HG02970 (cell line): Measurements from ENCODE around the gene MEIS2.

Source experiments
- ATAC-seq: cut with Tn5 transposase; IDR thresholded peaks from one replicate; pipeline ENCODE4 v1.9.1; 2021; ENCODE audit warnings: mild to moderate bottlenecking, moderate library complexity, moderate number of reproducible peaks; ENCODE audit not compliant: unreplicated experiment, low FRiP score

Gene MEIS2

GRCh38 chr15:36977659-36978058, 122.7 kb downstream of the MEIS2 start:
- ATAC-seq = no peak

GRCh38 chr15:36972704-36973103, 127.6 kb downstream of the MEIS2 start:
- ATAC-seq = no peak

- no peak for ATAC-seq
Observed at GRCh38 chr15:36970522-36970921, 129.8 kb downstream of the MEIS2 start.

GRCh38 chr15:36967929-36968328, 132.4 kb downstream of the MEIS2 start:
- no peak for ATAC-seq

DNA sequence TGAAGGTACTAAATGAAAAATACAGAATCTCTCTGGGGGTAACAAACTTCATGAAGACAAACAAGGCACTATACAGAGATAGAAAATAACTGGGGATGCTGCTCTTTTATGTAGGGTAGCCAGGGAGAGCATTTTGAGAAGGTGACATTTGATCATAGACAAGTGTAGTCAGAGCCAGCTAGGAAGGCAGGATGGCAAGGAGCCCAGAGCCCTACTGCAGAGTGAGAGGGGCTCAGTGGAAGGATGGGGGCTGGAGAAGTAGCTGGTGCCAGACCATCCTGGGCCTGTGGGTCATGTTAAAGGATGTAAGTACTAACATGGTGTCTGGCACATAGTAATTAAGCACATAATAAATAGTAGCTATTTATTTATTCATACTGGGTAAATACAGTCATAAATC, 133.6 kb downstream of the MEIS2 start:
- no peak for ATAC-seq

DNA sequence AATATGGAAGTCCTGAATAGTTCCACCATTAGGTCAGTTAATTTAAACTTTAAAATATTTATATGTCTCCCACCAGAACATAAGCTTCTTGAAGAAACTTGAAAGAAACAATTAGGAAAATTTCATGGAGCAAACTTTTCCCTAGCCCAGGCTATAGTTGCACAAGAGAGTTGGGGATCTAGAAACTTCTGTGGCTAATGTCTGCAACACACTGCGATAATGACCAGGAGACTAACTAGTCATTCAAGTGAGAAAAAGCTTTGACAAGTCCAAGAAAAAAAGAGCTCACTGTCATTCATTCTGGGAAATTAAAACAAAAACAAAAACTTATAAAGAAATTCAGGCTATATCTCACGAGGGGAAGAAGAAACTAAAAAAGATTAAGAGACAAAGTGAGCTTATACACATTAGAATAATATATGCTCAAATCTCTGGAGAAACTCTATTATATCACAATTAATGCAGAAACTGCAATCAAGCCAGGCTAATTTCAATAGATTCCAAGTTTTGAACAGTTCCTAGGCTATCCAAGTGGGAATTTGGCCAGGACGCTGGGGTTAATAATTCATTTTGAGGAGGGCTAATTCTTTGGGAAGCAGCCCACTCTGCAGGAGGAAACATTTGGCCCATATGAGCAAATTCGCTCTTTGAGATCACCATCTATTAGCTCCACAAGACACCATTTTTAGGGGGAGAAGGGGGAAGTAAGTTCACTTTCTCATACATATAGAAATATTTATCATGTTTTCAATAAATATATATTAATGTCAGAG, 134.6 kb downstream of the MEIS2 start:
- ATAC-seq = no peak

- no peak for ATAC-seq
Observed at GRCh38 chr15:36964626-36965025, 135.7 kb downstream of the MEIS2 start.

GRCh38 chr15:36961956-36962355, 138.4 kb downstream of the MEIS2 start:
- no peak for ATAC-seq

GRCh38 chr15:36960947-36961227, 139.5 kb downstream of the MEIS2 start:
- no peak for ATAC-seq

- no peak for ATAC-seq
Observed at GRCh38 chr15:36960179-36960946, 140.0 kb downstream of the MEIS2 start.

DNA sequence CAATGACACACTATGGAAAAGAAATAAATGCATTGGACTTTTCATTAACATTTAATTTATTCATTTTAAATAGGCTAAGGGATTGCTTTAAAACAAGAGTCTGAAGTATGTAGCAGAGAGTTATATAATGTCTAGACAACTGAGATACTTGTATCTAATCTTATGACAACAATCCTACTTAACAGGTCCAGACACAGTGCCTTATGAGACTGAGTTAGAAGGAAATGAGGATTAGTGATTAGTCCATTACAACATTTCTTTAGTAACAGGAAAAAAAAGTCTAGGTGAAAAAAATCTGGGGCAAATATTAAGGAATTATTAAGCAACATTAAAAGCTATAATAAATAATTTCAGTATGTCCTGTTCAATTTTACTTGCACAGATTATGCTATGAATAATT, 140.6 kb downstream of the MEIS2 start:
- no peak for ATAC-seq

- no peak for ATAC-seq
Observed at GRCh38 chr15:36958606-36959005, 141.7 kb downstream of the MEIS2 start.

DNA sequence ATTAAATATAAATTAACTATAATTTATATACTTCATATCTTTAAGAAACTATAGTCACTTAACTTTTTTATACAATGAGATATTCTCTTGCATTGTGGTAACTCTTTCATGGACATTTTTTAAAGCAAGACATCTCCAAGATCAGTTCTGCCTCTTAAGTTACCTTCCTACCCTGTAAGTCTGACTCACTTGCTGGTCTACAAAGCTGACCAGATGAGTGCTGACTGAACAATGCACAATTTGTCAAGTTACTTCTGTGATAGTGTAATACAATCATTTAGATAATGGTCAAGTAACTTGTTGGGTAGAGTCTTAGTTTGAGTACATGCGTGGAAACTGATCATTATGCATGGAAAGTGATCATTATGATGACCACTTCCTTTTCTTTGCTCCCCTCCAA, 145.9 kb downstream of the MEIS2 start:
- ATAC-seq = no peak

- no peak for ATAC-seq
Observed at GRCh38 chr15:36953346-36953745, 147.0 kb downstream of the MEIS2 start.

DNA sequence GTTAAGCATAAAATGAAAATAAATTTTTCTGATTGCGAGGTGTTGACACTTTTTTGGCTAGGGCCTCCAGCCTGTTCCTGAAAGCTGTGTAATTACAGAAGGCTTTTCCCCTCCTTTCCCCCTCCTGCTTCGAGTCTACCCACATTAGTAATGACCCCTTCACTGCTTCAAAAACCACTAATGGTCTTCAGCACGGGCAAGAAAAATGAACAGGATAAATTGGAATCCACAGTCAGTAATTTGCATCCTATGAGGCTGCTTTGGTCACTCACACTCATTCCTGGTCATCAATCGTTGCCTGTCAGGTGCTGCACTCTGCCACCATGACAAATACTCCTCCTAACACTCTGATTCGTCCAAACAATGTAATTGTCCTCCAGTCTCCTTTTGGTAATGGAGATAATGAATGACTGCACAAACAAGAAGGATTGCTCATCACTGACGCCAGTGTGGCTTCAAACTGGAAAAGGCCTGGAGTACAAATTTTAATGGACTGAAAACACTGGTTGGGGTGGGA, 148.6 kb downstream of the MEIS2 start:
- no peak for ATAC-seq

GRCh38 chr15:36950371-36950770, 150.0 kb downstream of the MEIS2 start:
- no peak for ATAC-seq

DNA sequence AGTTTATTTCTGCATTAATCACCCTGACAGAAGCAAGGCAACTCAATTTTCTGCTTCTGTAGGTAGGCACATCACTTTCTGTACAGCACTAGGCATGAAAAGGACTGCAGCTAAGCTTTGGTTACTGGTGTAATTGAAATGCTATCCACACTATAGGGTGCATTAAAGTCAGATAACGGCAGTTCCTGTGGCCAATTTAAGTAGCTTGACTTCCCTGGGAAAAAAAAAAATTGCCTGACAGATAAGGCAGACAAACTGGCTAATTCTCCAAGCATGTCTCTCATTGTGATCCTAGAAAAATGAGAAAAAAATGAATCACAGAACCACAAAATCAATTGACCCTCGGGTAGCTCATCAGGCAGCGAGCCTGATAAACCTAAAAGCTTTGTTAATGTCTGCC, 151.4 kb downstream of the MEIS2 start:
- no peak for ATAC-seq

DNA sequence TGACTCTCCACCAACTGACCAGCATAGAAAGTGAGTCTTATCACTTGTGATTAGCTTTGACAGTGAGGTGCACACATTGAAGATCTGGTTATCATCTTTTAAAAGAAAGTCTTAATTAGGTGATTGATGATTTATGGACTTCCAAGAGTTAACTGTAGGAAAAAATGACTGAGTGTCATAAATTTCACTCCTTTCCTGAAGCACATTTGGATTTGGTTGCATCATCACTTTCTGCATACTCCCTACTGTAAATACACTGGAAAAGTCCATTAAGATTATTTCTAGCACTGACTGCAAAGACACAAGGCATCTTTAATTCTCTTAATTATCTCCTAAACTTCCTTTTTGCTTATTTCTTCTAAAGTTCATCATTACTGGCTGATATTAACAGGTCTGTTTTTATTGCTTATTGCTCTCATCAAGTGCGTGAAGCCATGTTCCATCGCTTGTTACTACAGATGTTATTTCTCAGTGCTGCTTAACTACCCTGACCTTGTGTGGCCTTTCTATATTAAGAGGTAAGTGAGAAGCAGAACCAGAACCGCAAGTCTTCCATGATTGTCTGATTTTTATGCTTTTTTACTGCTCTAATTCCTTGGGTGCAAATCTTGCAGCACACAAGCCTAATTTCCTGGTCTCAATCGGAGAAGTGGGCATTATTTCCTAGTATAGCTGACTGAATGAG, 153.2 kb downstream of the MEIS2 start:
- ATAC-seq = no peak

- no peak for ATAC-seq
Observed at GRCh38 chr15:36944442-36944841, 155.9 kb downstream of the MEIS2 start.

- ATAC-seq = no peak
Observed at GRCh38 chr15:36943508-36944361, 156.6 kb downstream of the MEIS2 start.
